ENCODE measurements around the gene TMEM238.
"Not testable (repeated sequence)": the region's sequence is repeated elsewhere in the genome, so short reads cannot be mapped to it uniquely, and the experiment has no call there.

Gene TMEM238

GRCh38 chr19:55339889-55340783 is 44.0 kb downstream of the TMEM238 start:
- DNase-seq (ENCODE audit: low read depth in 3 of 3), result peak in 1 of 3 experiments; percentile 17

GRCh38 chr19:55339105-55339888 is 44.8 kb downstream of the TMEM238 start, which contains the start of gene KMT5C:
TSS of gene KMT5C (plus strand) at chr19:55339876. CDS start at chr19:55341937, 2,061 bp downstream.
- peak; percentile 100 for DNase-seq (ENCODE audit: low read depth in 3 of 3)

DNA sequence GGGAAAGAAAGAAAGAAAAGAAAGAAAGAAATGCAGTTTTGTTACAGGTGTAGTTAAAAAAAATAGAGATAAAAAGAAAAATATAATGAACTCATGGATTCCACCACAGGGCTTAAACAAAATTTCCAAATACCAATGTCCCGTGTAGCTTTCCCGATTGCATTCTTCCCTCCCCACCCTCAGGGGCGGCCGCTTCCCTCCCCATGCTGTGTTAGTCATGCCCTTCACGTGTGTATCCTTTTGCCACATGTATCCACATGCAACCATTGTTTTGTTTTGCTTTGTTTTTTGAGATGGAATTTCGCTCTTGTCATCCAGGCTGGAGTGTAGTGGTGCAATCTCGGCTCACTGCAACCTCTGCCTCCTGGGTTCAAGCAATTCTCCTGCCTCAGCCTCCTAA is 48.0 kb downstream of the TMEM238 start:
- no peak for DNase-seq (ENCODE audit: low read depth in 3 of 3)

DNA sequence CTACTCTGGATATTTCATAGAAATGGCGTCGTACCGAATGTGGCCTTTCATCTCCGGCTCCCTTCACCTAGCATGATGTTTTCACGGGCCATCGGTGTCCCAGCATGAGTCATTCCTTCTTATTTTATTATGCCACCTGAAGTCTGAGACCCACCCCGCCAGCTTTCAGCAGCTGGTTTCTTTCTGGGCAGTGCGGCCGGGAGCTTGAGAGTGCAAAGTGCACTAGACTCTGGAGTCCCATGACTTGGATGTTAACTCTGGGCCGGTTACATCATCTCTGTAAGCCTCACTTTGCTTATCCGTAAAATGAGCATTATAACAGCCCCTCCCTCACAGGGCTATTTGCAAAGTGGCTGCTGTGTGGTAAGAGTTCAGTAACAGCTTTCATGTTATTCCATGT is 50.2 kb downstream of the TMEM238 start:
- no peak for DNase-seq (ENCODE audit: low read depth in 3 of 3)

DNA sequence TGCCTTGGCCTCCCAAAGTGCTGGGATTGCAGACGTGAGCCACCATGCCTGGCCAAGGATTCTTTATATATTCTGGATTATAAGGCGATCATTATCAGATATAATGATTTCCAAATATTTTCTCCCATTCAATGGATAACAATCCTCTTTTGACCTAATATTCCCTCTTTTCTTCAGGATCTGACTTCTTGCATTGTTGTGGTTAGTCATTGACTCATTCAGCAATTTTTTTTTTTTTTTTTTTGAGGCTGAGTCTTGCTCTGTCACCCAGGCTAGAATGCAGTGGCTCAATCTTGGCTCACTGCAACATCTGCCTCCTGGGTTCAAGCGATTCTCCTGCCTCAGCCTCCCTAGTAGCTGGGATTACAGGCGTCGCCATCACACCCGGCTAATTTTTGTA is 54.3 kb downstream of the TMEM238 start:
- DNase-seq (ENCODE audit: low read depth in 3 of 3), result not testable (repeated sequence)
